NB4 (cell line): ENCODE results near the gene TRAPPC3L.

Experiments
- CTCF ChIP-seq: IDR thresholded peaks from one replicate; pipeline ENCODE4 v1.5.1; 2012; ENCODE audit warnings: low read depth, low read length
- MYC ChIP-seq: IDR thresholded peaks from 2 replicates; pipeline ENCODE4 v1.6.1; 2011; ENCODE audit warnings: low read depth, low read length
- POLR2A ChIP-seq: IDR thresholded peaks from 2 replicates; pipeline ENCODE4 v1.6.1; 2011; ENCODE audit warnings: mild to moderate bottlenecking; ENCODE audit not compliant: insufficient read length; ENCODE audit errors: extremely low read depth
- TF ChIP-seq, protein P1 (sequence below): IDR thresholded peaks from 2 replicates; pipeline ENCODE4 v1.6.1; 2011; ENCODE audit warnings: low read depth, low read length

DNA sequence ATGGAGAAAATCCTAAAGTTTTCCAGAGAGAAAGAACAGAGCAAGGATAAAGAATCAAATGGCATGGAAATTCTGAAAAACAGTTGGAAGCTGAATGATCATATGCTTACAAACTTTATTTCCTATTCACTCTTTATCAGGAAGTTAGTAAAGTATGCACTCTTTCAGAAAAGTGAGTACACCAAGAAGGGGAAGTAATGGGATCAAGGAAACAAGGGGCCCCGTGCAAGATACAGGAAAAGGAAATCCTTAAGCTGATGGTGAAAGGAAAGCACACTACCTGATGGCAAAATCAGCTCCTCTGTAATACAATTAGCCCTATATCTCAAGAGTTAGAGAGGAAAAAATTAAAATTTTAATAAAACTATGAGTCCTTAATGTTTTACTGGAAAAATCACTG lies 70.3 kb downstream of the TRAPPC3L start:
- TF ChIP-seq CTCF: no peak
- TF ChIP-seq POLR2A: no peak
- TF ChIP-seq, protein P1, sequence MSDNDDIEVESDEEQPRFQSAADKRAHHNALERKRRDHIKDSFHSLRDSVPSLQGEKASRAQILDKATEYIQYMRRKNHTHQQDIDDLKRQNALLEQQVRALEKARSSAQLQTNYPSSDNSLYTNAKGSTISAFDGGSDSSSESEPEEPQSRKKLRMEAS: no peak
- no peak for TF ChIP-seq MYC
